ENCODE data around the gene HCN4.

DNA sequence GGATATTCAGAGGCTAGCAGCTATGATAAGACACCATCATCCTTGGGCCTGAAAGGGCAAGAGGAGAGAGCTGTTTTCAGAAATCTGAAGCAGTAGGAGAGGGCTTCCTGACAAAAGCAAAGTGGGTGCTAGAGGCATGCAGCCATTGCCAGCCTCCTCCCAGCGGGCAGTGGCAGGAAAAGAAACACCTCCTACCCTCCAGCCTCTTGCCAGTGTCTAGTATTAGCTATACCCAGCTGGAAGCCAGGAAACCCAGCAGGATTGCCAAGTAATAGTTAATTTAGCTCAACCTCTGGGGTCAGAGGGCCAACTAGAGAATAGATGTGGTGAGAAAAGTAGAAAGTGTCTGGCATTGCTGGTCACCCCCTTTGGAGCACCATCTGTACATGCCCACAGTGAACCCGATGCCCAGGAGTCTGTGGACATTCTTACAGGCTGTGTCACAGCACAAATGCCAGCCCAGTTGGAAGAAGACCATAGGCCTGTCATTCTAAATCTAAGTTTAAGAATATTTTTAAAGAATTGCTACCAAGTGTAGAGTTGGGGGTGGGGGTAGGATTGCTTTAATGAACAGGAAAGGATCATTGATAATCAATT, 85.3 kb downstream of the HCN4 start:
- TF ChIP-seq, protein P1, sequence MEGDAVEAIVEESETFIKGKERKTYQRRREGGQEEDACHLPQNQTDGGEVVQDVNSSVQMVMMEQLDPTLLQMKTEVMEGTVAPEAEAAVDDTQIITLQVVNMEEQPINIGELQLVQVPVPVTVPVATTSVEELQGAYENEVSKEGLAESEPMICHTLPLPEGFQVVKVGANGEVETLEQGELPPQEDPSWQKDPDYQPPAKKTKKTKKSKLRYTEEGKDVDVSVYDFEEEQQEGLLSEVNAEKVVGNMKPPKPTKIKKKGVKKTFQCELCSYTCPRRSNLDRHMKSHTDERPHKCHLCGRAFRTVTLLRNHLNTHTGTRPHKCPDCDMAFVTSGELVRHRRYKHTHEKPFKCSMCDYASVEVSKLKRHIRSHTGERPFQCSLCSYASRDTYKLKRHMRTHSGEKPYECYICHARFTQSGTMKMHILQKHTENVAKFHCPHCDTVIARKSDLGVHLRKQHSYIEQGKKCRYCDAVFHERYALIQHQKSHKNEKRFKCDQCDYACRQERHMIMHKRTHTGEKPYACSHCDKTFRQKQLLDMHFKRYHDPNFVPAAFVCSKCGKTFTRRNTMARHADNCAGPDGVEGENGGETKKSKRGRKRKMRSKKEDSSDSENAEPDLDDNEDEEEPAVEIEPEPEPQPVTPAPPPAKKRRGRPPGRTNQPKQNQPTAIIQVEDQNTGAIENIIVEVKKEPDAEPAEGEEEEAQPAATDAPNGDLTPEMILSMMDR (conservative IDR thresholded peaks at IDR 0.05 in 1 of 2, IDR thresholded peaks at IDR 0.05 in 1 of 2; ENCODE audit: extremely low read depth in 1 of 2, insufficient read depth in 1 of 2, low read depth in 1 of 2, low read length in 2 of 2), result no peak
- no peak for TF ChIP-seq EZH2 (IDR thresholded peaks at IDR 0.05; ENCODE audit: borderline replicate concordance, low read length)

All from mammary epithelial cell (primary cell).